NOMO-1 treated with dmso at 0.1 percent for 144 hours (cell line): ENCODE results near the gene WDR26.
"Not testable (repeated sequence)": the region's sequence is repeated elsewhere in the genome, so short reads cannot be mapped to it uniquely, and the experiment has no call there.

Experiments used
- DNase-seq: peaks from one replicate; lab custom pipeline; 2025; ENCODE audit not compliant: unreplicated experiment; lab: John Stamatoyannopoulos, UW

Gene WDR26

DNA sequence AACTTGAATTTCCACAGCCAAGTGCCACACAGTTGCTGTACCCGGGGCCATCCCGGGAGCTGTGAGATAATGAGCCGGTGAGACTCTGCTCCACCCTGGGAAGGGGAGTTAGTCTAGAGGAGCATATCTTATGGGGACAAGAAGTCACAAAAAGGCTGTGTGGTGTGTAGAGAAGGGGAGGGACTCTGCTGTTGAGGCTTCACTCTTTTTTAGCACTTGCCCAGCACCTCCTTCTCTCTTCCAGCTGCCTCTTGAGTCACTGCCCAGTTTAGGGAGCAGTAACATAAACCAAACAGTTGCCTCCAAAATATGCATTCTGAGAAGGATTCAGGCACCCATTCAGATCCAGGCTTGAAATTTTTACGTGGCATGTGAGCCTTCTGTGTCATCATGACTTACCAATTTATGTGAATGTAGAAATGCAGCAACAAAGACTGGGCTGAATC lies 744 bp upstream of the WDR26 start:
- peak; percentile 26 for DNase-seq

DNA sequence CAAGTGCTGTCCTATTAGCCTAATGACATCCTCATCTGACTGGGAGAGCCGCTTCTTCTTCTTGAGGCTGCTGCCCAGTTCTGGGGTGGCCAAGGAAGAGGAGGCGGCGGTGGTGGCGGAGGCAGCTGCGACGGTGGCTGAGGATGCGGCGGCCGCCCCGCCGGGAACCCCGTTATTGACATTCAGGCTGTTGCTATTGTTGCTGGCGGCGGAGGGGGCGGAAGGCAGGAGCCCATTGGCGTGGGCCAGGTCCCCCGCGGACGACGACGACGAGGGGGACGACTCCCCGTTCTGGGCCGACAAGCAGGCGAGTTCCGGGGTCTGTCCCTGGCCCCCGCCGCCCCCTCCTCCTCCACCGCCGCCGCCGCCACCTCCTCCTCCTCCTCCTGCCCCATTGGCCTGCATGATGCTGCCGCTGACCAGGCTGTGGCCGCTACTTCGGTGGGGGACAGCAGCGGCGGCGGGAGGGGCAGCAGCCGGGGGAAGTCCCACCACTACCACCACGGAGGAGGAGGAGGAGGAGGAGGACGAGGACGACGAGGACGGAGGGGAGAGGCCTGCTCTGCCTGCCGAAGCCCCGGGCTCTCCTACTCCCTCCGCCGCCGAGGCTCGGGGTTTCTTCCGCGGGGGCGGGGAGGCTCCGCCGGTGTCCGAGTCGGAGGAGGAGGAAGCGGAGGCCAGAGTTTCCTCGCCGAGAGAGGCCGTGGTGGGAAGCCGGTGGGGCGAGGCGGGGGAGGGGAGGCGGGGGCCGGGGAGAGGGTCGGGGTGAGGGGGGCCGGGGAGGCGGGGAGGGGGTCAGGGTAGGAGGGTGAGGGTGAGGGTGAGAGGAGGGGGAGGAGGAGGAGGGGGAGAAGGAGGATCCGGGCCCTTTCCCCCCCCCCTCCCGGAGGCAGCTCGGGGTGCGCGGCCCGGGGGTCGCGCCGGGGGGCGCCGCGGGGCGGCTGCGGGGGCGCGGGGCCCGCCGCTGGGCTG lies 610 bp downstream of the WDR26 start:
- peak; percentile 26 for DNase-seq

- no peak for DNase-seq
Measured at GRCh38 chr1:224433041-224433691, 1.4 kb downstream of the WDR26 start.

DNA sequence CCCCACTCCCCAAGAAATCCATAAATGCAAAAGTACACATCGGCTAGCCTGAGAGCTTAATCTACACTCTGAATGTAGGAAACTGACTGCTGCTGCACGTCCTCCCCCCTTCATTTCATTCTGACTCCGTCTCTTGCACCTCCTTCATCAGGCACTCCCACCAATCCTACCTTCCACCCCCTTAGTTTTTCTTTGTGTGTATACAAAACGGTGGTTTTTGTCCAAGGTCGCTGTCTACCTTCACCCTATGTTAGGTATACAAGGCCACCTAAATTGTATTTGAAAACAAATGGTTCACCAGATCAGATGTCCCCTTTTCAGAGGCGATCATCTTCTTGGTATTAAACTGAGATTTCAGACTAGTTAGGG lies 1.9 kb downstream of the WDR26 start:
- peak; percentile 0 for DNase-seq

DNA sequence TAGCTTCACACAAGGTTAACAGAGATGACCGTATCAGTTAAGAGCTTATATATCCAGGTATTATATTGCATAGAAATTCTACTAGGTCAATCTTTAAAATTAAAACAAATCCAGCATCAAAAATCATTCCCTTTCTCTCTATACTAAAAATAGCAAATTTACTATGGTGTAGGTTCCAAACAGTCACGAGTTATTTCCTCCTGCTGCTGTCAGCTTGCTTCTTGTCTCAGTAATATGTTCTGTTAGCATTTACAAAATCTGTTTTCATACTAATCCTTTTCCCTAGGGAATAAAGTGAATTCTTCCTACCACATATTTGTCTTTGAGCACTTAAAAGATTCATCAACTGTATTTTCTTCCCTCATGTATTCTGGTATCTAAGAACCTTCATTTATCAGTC lies 2.5 kb downstream of the WDR26 start:
- no peak for DNase-seq

GRCh38 chr1:224431726-224432125 lies 2.9 kb downstream of the WDR26 start:
- DNase-seq, result no peak

- peak; percentile 26 for DNase-seq
Measured at GRCh38 chr1:224430511-224431113, 4.0 kb downstream of the WDR26 start.

- no peak for DNase-seq
Measured at GRCh38 chr1:224429616-224430326, 4.8 kb downstream of the WDR26 start.

GRCh38 chr1:224428713-224429112 lies 5.9 kb downstream of the WDR26 start:
- DNase-seq, result not testable (repeated sequence)

DNA sequence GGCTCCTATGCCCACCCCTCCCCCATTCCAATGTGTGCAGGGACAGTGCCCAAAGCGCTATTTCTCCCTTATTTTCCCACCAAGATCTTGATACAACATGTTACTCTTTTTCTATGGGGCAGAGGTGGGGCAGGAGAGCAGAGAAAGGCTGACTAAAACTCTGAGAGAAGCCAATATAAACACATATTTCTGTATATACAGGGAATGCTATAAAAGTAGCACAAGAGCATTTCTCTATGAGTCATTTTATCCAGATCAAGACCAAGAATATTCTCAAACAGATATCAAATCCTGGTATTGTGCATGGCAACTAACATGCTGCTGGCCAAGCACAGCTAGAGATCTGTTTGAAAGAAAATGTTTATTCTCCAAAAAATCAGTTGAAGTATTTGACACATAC lies 7.3 kb downstream of the WDR26 start:
- DNase-seq, result no peak

DNA sequence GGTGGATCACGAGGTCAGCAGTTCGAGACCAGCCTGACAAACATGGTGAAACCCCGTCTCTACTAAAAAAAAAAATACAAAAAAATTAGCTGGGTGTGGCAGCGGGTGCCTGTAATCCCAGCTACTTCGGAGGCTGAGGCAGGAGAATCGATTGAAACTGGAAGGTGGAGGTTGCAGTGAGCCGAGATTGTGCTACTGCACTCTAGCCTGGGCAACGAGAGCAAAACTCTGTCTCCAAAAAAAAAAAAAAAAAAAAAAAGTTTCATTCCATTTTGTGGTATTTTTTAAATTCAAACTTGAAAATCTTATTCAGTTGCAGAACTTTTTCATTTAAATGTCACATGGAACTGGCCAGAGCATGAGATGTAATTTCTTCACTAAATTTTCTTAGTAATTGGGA lies 7.7 kb downstream of the WDR26 start:
- DNase-seq, result not testable (repeated sequence)

GRCh38 chr1:224425279-224425884 lies 9.2 kb downstream of the WDR26 start:
- no peak for DNase-seq

DNA sequence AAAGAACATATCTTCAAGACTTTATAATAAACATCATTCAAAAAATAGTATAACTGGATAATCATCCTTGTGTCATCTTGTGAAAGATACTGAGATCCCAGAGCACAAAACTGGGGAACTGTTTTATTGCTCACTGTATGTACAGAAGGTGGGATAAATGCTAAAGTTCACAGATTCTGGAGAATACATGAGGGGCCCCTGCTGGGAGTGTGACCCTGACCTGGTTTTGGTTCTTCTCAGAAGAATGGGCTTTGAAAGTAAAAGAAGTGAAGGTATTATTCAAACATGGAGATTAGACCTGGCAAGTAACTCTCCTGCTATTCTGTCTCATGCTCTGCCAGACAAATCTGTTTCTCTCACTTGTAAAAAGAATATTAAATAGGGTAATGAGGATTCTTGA lies 14.5 kb downstream of the WDR26 start:
- no peak for DNase-seq

GRCh38 chr1:224411766-224412165 lies 22.8 kb downstream of the WDR26 start:
- no peak for DNase-seq

DNA sequence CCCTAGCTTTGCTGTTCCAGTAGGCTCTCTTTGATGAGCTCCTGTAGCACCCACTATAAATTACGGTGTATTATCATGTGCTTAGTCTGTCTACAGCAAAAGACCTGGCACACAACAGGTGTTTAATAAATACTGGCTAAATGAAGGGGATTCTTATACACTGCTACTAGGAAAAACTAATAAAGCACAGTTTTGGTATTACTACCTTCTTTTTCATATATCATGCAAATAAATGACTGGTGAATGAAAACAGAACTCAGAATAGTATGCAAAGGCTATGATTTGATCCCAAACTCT lies 26.4 kb downstream of the WDR26 start:
- DNase-seq, result no peak

DNA sequence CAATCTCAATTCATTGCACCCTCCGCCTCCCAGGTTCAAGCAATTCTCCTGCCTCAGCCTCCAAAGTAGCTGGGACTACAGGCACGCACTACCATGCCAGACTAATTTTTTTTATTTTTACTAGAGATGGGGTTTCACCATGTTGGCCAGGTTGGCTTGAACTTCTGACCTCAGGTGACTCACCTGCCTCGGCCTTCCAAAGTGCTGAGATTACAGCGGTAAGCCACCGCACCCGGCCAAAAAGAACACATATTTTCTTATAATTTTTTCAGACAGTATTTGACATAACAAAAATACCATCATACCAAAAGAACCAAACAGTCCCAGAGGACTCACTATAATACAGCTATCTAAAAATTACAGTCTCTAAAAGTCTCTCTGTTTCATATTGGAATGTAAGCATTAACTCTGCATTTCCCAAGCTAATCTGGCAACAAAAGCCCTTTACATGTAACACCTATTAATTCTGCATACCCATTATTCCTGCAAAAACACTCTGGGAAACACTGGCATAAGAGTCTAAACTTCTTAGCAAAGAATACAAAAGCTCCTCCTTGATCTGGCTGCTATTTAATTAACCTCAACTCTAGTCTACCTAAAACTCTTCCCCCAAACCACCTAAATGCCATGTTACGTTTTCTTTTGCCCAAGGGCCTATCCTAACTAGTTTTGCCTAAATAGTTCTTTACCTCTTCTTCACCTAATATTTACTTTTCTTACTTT lies 26.9 kb downstream of the WDR26 start:
- DNase-seq, result no peak

DNA sequence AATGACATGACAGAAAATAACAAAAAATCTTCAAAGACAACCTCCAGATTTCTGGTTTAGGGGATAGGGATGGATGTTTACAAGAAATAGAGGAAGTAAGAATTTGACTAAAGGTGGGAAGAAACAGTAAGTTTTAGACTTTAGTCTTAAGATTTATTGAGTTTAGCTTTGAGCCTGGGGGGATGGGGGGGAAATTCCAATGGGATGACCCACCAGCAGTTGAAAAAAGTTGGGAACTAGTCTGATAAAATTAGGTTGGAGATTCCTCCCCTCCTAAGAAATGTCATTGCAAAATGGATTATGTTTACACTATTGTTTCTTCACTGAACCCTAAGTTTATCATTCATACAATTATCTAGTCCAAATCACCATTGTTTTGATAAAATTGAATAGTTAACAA lies 28.4 kb downstream of the WDR26 start:
- DNase-seq, result no peak

- DNase-seq, result no peak
Measured at GRCh38 chr1:224405604-224405970, 29.0 kb downstream of the WDR26 start.

DNA sequence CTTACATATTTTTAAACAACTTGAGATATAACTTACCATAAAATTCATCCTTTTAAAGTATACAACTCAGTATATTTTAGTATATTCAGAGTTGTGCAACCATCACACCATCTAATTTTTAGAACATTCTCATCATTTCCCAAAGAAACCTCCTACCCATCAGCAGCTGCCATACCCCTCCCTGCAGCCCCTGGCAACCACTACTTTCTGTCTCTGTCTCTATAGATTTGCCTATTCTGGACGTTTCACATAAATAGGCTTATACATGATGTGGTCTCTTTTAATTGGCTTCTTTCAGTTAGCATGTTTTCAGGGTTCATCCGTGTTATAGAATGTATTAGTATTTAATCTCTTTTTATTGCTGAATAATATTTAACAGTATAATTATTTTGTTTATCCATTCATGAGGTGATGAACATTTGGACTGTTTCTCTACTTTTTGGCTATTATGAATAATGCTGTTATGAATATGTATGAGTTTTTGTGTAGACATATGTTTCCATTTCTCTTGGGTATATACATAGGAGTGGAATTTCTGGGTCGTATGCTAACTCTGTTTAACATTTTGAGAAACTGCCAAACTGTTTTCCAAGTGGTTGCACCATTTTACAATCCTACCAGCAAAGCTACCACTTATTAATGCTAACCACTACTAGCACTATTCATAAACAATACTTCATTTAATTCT lies 29.5 kb downstream of the WDR26 start:
- no peak for DNase-seq

DNA sequence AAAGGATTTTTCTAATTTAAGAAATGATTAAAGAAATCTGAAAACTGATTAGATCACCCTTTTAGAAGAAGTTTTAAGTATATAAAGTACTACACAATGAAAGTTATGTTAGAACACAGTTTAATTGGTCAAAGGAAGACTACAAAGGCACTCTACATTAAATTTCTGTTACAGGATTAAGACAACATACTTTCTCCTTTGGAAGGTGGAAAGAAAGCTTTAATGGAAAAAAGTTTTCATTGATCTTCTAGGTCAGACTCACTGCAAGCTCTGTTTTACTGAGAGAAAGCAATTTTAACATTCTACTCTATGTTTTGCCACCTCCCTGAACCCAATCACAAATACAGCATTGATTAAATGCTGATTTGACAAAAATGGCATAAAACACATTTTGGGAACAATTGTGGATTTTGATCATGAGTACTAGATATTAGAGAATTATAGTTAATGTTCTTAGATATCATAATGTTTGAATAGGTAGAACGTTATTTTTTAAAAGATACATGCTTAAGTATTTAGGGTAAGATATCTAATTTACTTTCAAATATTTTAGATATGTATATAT lies 32.0 kb downstream of the WDR26 start:
- DNase-seq, result no peak
